ENCODE results near the gene TREH.

Gene TREH

GRCh38 chr11:118644496-118644895 is 35.0 kb downstream of the TREH start:
- no peak for FAIRE-seq

- FAIRE-seq: no peak
Measured at GRCh38 chr11:118643995-118644345, 35.5 kb downstream of the TREH start.

- no peak for FAIRE-seq
Measured at GRCh38 chr11:118643142-118643994, 36.1 kb downstream of the TREH start.

GRCh38 chr11:118641397-118642019 is 37.9 kb downstream of the TREH start:
- no peak for FAIRE-seq

GRCh38 chr11:118640332-118641154 is 38.9 kb downstream of the TREH start:
- FAIRE-seq: no peak

GRCh38 chr11:118639899-118640298 is 39.6 kb downstream of the TREH start:
- FAIRE-seq: no peak

- no peak for FAIRE-seq
Measured at GRCh38 chr11:118638726-118639125, 40.7 kb downstream of the TREH start.

- FAIRE-seq: no peak
Measured at GRCh38 chr11:118636569-118637290, 42.7 kb downstream of the TREH start.

GRCh38 chr11:118635642-118636041 is 43.8 kb downstream of the TREH start:
- FAIRE-seq: no peak

- no peak for FAIRE-seq
Measured at GRCh38 chr11:118635237-118635591, 44.2 kb downstream of the TREH start.

- FAIRE-seq: no peak
Measured at GRCh38 chr11:118634431-118635236, 44.8 kb downstream of the TREH start.

GRCh38 chr11:118633979-118634378 is 45.5 kb downstream of the TREH start:
- no peak for FAIRE-seq

- FAIRE-seq: no peak
Measured at GRCh38 chr11:118633319-118633690, 46.1 kb downstream of the TREH start.

- no peak for FAIRE-seq
Measured at GRCh38 chr11:118632577-118633318, 46.7 kb downstream of the TREH start.

GRCh38 chr11:118631142-118631909 is 48.1 kb downstream of the TREH start:
- no peak for FAIRE-seq

- FAIRE-seq: no peak
Measured at GRCh38 chr11:118629761-118630661, 49.4 kb downstream of the TREH start.

- FAIRE-seq: no peak
Measured at GRCh38 chr11:118628861-118629549, 50.4 kb downstream of the TREH start.

GRCh38 chr11:118628432-118628831 is 51.0 kb downstream of the TREH start:
- FAIRE-seq: no peak

GRCh38 chr11:118628031-118628430 is 51.4 kb downstream of the TREH start:
- FAIRE-seq: no peak

Measured in G401.6 (cell line).